Tibial nerve (tissue), 3 donors: ENCODE data around the gene KRTAP10-3.

ENCODE experiments used
- CTCF ChIP-seq, 5 experiments: fragments of 200-600 bp in 3 of 5; fragments of 450-650 bp in 2 of 5; sonication (generic) in 3 of 5; IDR thresholded peaks; one replicate each; pipeline ENCODE4 v1.5.1; 2016 to 2019; ENCODE audit warnings: antibody characterized with exemption in 5 of 5, mild to moderate bottlenecking in 3 of 5, moderate library complexity in 2 of 5
- POLR2A ChIP-seq, 2 donors: fragments of 450-650 bp; IDR thresholded peaks; one replicate each; pipeline ENCODE4 v1.6.1; 2017; ENCODE audit warnings: antibody characterized with exemption in 2 of 2, mild to moderate bottlenecking in 2 of 2, moderate library complexity in 2 of 2

- TF ChIP-seq CTCF (IDR thresholded peaks at IDR 0.05) (no peak), POLR2A (IDR thresholded peaks at IDR 0.05) (no peak)
Measured at GRCh38 chr21:44533891-44534627, 24.5 kb downstream of the KRTAP10-3 start.
